ENCODE data around the gene TERC. TPM values are rescaled to one million over a fixed set of nuclear protein-coding genes. Genes with fewer than 3 reads are reported as not detected.

TERC gene
- total RNA-seq, result 10 to 100 TPM; 15.2 to 38.7 (median 29.0) TPM

DNA sequence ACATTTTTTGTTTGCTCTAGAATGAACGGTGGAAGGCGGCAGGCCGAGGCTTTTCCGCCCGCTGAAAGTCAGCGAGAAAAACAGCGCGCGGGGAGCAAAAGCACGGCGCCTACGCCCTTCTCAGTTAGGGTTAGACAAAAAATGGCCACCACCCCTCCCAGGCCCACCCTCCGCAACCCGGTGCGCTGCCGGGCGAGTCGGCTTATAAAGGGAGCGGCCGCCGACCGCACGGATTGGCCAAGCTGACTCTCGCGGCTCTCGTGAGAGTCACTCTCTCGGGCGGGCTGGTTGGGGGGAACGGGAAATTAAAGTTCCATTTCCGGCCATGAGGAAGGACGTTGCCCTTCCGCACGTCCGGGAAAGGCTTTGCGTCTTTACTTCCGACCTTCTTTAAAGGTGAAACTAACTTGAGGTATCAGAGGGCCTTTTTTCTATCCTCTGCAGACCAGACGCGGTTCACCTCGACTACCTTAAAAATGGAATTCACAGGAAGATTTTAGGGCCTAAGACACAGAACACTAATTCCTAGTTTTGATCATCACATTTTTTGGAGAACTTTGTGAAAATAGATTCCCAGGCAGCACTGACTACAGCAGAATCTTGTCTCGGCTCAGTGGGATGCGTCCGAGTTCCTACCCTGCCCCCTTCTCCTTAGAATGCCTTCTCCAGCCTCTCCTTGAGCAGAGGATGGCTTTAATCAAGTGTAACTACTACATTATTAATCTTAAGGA, at the start of gene TERC:
Gene TERC (minus strand): TSS at position 179 of the 731 bp plus-strand sequence.
- peak; percentile 90 for DNase-seq
- H3K27me3 Mint-ChIP-seq (ENCODE audit: low read depth), result no peaks in the 10 kb centered on the region
- H3K36me3 Mint-ChIP-seq (ENCODE audit: insufficient read depth), result no peaks in the 10 kb centered on the region
- H3K4me3 Mint-ChIP-seq, result peak within 1 kb of the TSS; percentile 95
- H3K9me3 Mint-ChIP-seq, result peaks cover 6% of the 10 kb centered on the region
- ATAC-seq, result peak; percentile 91 to 92
- peaks cover 25% of the 10 kb centered on the region for H3K4me1 Mint-ChIP-seq (ENCODE audit: low read depth)

DNA sequence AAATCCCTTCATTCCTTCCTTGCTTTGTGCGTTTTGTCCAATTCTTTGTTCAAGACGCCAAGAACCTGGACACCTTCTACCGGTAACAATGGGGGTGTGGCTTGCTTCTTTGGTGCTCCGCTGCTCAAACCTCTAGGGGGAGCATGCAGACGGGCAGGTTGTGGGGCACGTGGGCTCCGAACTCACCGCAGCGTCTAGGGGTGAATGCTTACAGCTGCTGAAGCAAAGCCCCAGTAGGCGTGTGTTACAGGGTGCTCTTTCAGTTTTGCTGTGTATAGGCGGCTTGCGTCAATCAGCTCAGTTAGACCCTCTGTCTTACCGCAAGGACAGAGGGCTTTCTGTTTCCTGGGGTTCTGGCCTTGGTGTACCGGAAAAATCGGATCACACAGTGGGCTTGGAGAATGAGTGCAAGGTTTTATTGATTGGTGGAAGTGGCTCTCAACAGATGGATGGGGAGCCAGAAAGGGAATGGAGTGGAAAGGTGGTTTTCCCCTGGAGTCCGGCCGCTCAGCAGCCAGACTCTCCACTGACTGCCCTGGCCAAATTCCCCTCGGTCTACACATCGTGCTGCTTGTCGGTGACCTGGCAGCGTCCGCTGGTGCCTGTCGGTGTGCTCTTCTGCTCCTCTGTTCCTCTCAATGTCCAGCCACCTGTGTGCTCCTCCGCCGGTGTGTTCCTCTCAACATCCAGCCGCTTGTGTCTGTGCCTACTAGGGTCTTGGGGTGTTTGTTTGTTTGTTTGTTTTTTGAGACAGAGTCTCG, 49.1 kb upstream of the TERC start:
- Mint-ChIP-seq H3K4me3 (peak overlapping the region; percentile 78), H3K27me3 (ENCODE audit: low read depth) (peaks cover 19% of the 10 kb centered on the region), H3K4me1 (ENCODE audit: low read depth) (peaks cover 26% of the 10 kb centered on the region), H3K36me3 (ENCODE audit: insufficient read depth) (no peaks in the 10 kb centered on the region), H3K9me3 (peaks cover 13% of the 10 kb centered on the region)
- DNase-seq (peak; percentile 68), ATAC-seq (peak; percentile 80 to 83)

DNA sequence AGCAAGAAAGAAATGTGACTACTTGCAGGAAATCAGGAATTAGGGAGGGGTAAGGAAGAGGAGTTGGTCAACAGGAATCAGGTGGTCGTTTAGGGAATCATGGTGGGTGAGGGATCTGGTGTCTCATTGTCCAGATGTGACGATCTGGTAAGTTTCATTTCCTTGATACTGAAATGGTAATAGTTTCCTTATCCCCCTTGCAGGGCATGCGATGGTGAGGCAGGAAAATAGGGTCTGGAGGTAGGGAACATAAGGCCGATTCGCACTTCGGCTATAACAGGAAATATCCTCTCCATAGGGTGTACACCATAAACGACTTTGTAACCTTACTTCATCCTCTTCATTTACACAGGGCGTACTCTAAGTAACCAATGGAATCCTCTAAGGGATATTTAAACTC, 48.4 kb upstream of the TERC start:
- no peaks in the 10 kb centered on the region for H3K36me3 Mint-ChIP-seq (ENCODE audit: insufficient read depth)
- DNase-seq (no peak), ATAC-seq (no peak)
- peaks cover 13% of the 10 kb centered on the region for H3K9me3 Mint-ChIP-seq
- peaks cover 26% of the 10 kb centered on the region for H3K4me1 Mint-ChIP-seq (ENCODE audit: low read depth)
- peak overlapping the region; percentile 78 for H3K4me3 Mint-ChIP-seq
- peaks cover 17% of the 10 kb centered on the region for H3K27me3 Mint-ChIP-seq (ENCODE audit: low read depth)

DNA sequence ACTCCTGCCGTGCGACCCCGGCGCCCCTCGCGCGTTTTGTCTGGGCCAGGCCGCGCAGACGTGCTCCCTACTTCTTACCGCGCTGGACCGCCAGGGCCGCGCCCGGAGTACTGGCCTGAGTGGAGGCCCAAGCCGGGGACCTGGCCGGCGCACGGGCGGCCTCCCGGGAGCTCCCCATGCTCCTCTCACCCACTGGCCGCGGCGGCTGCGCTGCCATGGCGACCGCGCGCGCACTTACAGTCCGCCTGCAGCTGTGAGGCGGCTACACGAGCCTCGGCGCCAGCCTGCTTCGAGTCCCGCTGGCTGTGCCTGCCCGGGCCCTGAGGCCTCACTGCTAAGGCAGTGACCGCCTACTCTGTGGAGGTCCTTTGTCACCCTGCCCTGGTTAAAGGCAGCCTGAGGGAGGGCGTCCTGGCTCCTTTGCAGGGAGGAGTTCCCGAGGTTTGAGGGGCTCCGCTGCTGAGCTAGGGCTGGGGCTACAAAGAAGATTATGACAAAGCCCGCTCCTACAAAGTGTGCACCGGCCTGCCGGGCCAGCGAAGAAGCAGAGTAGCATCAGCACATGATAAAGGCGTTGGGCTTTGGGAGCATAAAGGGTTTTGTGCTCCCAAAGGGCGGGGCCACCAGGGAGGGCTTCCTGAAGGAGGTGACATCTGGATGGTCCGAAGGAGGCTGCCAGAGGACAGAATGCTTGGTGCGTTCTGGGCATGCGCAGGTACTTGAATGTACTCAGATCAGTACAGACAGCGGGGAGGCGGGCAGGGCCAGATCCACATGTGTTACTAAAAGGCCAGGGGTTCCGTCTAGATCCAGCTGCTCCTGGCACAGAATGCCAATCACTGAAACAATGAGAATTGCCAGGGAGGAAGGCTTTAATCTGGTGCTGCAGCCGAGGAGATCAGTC, 47.7 kb upstream of the TERC start, which contains the start of the genes LRRC34 and LRRIQ4:
Gene LRRC34 (minus strand): TSS at position 573 of the 904 bp plus-strand sequence. CDS start 356 bp downstream, at position 217.
Gene LRRIQ4 (plus strand): TSS at position 539 of the 904 bp plus-strand sequence. CDS start 9,052 bp downstream, outside the sequence.
- Mint-ChIP-seq H3K4me3 (peak within 1 kb of the TSS; percentile 78), H3K27me3 (ENCODE audit: low read depth) (peaks cover 10% of the 10 kb centered on the region), H3K36me3 (ENCODE audit: insufficient read depth) (no peaks in the 10 kb centered on the region), H3K9me3 (peaks cover 13% of the 10 kb centered on the region), H3K4me1 (ENCODE audit: low read depth) (peaks cover 26% of the 10 kb centered on the region)
- ATAC-seq (peak; percentile 71 to 78), DNase-seq (peak; percentile 58)

DNA sequence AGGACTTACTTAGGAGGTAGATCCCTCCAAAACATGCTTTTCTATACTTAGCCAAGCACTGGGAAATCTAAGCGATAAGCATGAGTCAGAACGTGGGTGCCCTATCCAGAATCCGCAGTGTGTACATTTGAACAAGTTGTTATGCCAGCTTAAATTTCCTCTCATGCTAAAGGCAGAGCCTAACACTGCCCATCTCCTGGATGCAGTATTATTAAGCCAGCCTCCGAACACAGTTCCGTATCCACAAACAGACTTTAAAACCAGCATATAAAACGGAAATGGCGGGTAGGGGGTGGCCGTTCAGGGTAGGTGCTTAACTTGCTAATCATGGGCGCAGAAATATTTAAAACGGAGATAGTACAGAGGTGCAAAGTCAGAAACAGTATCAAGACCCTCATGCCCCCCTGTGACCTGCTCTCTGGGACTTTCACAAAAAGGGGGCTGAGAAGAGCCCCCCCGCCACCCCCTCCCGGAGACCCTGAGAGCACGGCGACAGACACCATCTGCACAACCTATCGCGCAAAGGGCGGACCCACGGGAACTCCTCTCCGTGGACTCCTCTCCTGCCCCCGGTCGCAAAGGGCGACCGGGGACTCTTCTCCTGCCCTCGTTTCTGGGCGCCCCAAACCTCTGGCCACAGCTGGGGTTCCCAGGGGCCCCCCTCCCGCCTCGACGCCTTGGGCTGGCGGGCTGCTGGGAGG, 46.9 kb upstream of the TERC start:
- Mint-ChIP-seq H3K9me3 (peaks cover 13% of the 10 kb centered on the region), H3K36me3 (ENCODE audit: insufficient read depth) (no peaks in the 10 kb centered on the region), H3K27me3 (ENCODE audit: low read depth) (peaks cover 9% of the 10 kb centered on the region), H3K4me1 (ENCODE audit: low read depth) (peaks cover 26% of the 10 kb centered on the region), H3K4me3 (peak overlapping the region; percentile 78)
- ATAC-seq, result peak; percentile 12 to 38
- no peak for DNase-seq

DNA sequence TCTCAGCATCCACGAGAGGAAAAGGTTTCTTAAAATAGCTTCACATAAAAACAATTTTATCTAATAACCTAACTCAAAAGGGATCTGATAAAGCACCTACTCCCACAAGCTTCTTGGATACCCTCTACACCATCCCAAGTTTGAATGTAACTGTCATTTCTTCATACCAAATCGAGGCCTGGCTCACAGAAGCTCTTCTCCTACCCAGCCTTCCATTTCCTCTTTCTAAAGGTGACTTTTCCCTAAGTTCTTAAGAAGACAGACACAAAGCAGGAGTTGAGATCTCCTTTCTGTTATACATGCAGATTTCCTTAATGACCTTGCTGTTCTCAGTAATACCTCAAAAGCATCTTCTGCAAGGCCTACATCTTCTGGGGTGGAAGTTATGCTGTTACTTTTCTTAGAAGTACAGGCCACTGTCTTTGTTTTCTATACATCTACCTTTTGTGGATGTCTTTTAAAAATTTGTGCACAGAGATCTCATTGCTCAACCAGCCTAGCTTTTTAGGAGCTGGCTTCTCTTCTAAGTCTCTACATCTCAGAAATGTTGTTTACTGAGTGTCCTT, 44.5 kb upstream of the TERC start:
- no peaks in the 10 kb centered on the region for H3K36me3 Mint-ChIP-seq (ENCODE audit: insufficient read depth)
- ATAC-seq (no peak), DNase-seq (no peak)
- H3K9me3 Mint-ChIP-seq, result no peaks in the 10 kb centered on the region
- H3K27me3 Mint-ChIP-seq (ENCODE audit: low read depth), result peaks cover 9% of the 10 kb centered on the region
- H3K4me3 Mint-ChIP-seq, result no peak overlapping the region
- peaks cover 25% of the 10 kb centered on the region for H3K4me1 Mint-ChIP-seq (ENCODE audit: low read depth)

DNA sequence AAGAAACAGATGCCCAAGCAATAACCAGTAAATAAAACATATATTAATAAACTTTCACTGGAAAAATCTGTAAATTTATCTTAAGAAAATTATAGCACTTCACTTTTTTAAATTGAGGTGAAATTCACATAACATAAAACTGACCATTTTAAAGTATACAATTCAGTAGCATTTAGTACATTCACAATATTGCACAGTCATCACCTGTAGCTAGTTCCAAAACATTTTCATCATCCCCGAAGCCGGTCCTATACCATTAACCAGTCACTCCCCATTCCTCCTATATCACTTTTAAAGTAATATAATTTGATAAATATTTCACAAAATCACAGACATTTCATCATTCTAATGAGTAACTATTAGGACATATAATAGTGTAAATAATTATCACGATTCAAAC, 39.8 kb upstream of the TERC start:
- Mint-ChIP-seq H3K4me3 (no peak overlapping the region), H3K4me1 (ENCODE audit: low read depth) (peaks cover 3% of the 10 kb centered on the region), H3K9me3 (no peaks in the 10 kb centered on the region), H3K36me3 (ENCODE audit: insufficient read depth) (no peaks in the 10 kb centered on the region), H3K27me3 (ENCODE audit: low read depth) (no peaks in the 10 kb centered on the region)
- no peak for DNase-seq
- ATAC-seq, result no peak

DNA sequence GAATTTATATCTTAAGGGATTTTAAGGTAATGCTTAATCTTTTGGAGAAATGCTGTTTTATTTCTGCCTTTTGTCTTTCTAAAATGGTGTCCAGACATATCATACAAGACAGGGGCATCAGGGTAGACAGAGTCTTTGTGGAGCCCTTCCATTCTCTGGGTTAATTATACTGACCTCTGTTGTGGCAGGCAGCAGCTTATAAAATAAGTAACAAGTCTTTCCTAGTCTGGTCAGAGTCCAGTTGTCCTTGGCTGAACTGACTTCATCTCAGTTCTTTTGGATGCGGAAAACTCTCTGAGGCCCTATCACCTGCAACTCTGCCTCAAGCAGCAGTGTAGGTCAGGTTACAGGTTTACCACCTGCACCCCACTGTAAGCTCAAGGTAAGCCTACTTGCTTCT, 27.5 kb upstream of the TERC start:
- no peaks in the 10 kb centered on the region for H3K9me3 Mint-ChIP-seq
- ATAC-seq, result no peak
- H3K27me3 Mint-ChIP-seq (ENCODE audit: low read depth), result no peaks in the 10 kb centered on the region
- no peaks in the 10 kb centered on the region for H3K4me1 Mint-ChIP-seq (ENCODE audit: low read depth)
- H3K4me3 Mint-ChIP-seq, result no peak overlapping the region
- H3K36me3 Mint-ChIP-seq (ENCODE audit: insufficient read depth), result peaks cover 18% of the 10 kb centered on the region
- DNase-seq, result no peak

DNA sequence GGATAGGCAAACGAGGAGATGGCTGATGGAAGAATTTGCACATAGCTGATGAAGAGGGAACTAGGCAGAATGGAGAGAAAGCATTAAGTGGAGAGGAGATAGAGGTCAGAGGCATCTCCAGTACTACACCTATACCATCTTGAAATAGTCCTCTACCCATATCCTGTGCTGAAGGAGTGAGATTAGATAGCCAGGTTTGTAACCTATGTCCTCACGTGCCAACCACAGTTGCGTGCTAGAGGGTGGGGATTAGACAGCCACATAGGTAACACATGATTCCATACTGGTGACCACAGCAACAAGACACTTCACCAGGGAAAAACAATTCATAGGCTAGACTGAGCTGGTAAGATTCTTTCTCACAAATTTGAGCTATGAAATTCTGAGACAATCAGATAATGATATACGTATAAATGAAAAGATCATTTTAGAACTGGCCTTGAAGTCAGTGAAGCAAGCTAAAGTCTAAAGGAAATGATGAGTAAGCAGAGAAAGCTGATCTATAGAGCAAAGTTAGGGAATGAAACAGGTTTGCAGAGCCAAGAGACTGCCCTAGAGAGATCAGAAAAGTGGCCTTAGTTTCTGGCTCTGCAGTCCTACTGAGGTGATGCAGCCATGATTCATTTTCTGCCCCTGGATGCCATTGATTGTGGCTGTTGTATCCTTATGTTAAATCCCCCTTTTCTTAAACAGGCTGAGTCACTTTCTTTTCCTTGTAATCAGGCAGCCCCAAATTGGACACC, 26.0 kb upstream of the TERC start:
- DNase-seq (no peak), ATAC-seq (no peak)
- H3K9me3 Mint-ChIP-seq, result no peaks in the 10 kb centered on the region
- H3K4me1 Mint-ChIP-seq (ENCODE audit: low read depth), result no peaks in the 10 kb centered on the region
- no peak overlapping the region for H3K4me3 Mint-ChIP-seq
- peaks cover 30% of the 10 kb centered on the region for H3K36me3 Mint-ChIP-seq (ENCODE audit: insufficient read depth)
- H3K27me3 Mint-ChIP-seq (ENCODE audit: low read depth), result no peaks in the 10 kb centered on the region

DNA sequence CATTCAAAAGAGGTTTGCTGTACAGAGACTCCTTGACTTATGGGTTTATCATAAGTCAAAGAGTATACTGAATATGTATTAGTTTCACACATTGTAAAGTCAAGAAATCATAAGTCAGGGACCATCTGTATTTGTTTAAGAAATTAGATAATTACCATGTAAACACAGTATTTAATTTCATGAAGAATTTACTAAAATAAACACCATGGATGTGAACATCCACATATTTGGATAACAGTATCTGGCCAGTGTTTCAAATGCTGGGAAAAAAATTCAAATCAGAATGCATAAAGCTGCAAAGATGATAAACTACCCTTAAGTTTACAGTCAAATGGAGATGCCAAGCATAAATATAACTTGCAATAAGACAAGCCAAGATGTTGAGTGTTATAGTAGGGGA, 25.4 kb upstream of the TERC start:
- Mint-ChIP-seq H3K27me3 (ENCODE audit: low read depth) (no peaks in the 10 kb centered on the region), H3K36me3 (ENCODE audit: insufficient read depth) (peaks cover 32% of the 10 kb centered on the region), H3K4me3 (no peak overlapping the region), H3K4me1 (ENCODE audit: low read depth) (no peaks in the 10 kb centered on the region), H3K9me3 (no peaks in the 10 kb centered on the region)
- DNase-seq (no peak), ATAC-seq (no peak)

DNA sequence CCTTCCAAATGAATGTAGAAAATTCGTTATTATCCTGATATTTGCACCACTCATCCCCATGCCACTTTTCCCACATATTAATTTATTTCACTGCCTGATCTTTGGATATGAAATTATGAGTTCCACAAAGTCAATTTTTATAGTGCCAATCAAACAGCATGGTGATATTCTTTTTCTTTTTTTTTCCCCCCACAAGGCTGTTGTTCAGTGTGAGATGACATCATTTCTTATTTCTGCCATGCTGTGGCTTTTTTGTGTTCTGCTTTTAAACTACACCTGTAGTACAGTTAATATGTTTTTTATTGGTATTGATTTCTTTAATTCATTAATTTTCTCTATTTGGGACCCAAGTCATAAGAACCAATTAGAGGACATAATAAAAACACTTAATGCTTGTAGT, 22.9 kb upstream of the TERC start:
- Mint-ChIP-seq H3K4me3 (no peak overlapping the region), H3K4me1 (ENCODE audit: low read depth) (no peaks in the 10 kb centered on the region), H3K36me3 (ENCODE audit: insufficient read depth) (peaks cover 31% of the 10 kb centered on the region), H3K9me3 (no peaks in the 10 kb centered on the region), H3K27me3 (ENCODE audit: low read depth) (no peaks in the 10 kb centered on the region)
- ATAC-seq (no peak), DNase-seq (no peak)

DNA sequence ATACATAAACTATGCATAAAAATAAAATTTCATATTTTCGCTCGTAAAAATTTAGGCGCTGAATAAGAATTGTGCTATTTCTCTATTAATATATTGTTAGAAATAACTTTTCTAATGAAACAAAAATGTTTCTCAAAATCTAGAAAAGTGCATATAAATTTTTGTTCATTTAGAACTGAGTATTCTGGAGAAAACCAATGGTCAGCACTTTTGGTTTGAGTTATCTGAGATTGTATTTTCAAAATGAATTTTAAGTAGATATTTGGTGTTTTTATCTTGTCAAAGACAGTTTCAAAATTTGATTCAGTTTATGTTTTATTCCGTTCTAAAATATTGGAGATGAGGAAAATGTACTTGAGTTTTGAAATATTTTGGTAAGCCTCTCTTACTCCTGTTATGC, 22.3 kb upstream of the TERC start:
- Mint-ChIP-seq H3K4me3 (no peak overlapping the region), H3K27me3 (ENCODE audit: low read depth) (no peaks in the 10 kb centered on the region), H3K4me1 (ENCODE audit: low read depth) (no peaks in the 10 kb centered on the region), H3K36me3 (ENCODE audit: insufficient read depth) (peaks cover 30% of the 10 kb centered on the region), H3K9me3 (no peaks in the 10 kb centered on the region)
- DNase-seq (no peak), ATAC-seq (no peak)

All from activated T-cell treated with anti-CD3 and anti-CD28 coated beads, Interleukin-2, amount 50 U/mL, for 4 hours (primary cell).